GM12801 (cell line): Measurements from ENCODE around the gene DNAH6.

ENCODE experiments used
- CTCF ChIP-seq: IDR thresholded peaks from one replicate; pipeline ENCODE4 v1.5.1; 2011; ENCODE audit warnings: control low read depth; ENCODE audit not compliant: insufficient read length; ENCODE audit errors: extremely low read depth

The DNAH6 gene

DNA sequence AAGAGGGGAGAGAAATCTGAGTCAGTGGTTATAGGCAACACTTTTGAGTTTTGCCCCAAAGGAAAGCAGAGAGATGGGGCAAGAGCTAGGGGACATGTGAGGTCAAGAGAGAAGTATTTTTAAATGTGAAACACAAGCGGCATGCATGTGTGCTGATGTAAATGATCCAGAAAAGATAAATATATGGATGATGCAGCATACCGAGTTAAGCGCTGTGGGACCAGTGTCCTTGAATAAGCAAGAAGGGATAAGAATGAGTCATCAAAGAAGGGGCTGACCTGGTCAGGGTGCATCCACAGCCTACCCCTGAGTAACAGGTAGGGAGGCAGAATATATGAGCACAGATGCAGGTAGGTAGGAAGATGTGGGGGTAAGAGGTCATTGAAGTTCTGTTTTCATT is 183.7 kb downstream of the DNAH6 start:
- TF ChIP-seq CTCF: no peak

GRCh38 chr2:84701880-84702279 is 185.6 kb downstream of the DNAH6 start:
- TF ChIP-seq CTCF: no peak

DNA sequence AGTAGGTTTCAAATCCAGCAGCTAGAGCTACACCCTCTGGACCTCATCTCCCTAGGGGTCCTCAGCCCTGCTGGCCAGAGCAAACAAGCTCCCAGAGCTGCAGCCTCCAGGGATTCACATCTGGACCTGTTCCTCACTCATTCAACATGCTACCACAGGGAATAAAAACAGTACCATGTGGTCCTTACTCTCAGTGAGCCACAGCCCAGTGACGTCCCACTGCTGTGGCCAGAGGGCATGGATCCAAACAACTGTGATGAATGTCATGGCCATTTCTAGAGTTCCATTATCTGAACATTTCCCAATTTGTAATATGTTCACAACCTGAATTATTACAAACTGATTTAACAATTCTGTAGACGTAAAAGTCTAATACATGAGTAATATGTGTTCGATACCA is 186.6 kb downstream of the DNAH6 start:
- no peak for TF ChIP-seq CTCF

DNA sequence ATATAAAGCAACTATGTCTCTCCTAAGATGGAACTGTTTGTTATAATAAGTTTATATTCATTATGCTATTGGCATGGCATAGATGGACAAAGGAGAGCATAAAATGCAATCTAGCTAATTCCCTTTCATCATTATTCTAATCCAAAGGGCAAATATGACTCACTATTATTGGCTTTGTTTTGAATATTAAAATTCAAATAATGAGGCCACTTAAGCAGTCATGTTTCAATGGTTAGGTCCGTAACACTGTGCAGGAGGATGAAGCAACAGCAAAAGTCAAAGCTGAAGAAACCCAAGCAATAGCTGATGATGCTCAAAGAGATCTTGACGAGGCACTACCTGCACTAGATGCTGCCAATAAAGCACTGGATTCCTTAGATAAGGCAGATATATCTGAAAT is 187.5 kb downstream of the DNAH6 start:
- no peak for TF ChIP-seq CTCF

DNA sequence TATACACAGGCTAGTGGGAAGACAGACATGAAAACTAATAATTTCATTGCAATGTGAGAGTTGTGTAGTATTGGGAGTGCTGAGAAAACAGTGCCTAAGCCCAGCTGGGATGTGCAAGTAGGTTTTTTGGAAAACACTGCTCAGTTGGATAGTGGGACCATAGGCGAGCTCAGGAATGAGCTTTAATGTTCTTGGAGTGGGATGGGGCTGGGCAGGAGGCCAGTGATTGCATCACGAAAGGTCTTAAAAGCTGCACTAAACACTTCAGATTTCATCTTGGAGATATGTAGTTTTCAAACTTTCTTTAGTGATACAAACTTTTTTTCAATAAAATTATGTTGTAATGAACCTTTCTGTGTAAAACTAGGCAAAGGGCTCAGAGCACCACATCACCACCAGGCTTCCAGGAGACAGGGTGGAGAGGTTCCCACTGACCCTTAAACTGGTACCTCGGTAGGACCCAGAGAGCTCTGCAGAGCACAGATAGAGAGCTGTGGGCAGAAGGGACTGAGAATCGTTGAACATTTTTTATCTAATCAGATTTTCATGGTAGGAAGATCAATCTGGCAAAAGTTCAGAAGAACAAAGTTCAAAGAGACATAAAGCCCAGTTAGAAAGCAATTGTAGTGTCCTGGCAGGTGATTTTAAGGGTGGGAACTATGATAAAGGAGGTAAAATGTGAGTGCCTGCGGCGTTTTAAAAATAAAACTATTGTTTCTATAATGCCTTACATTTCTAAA is 188.4 kb downstream of the DNAH6 start:
- TF ChIP-seq CTCF: no peak

- no peak for TF ChIP-seq CTCF
These were observed 189.6 kb downstream of the DNAH6 start for GRCh38 chr2:84705858-84706257.

- no peak for TF ChIP-seq CTCF
These were observed 192.1 kb downstream of the DNAH6 start for GRCh38 chr2:84708442-84708841.
